22Rv1 (cell line): ENCODE results near the gene CD8A.

Source experiments
- H3K27ac ChIP-seq: fragments of 450-650 bp; 2 replicates; pipeline ENCODE4 v1.5.1; 2017
- CTCF ChIP-seq: fragments of 450-650 bp; IDR thresholded peaks from 2 replicates; pipeline ENCODE4 v1.5.1; 2017; ENCODE audit warnings: mild to moderate bottlenecking
- ZFX ChIP-seq: fragments of 450-650 bp; IDR thresholded peaks from 2 replicates; pipeline ENCODE4 v1.6.1; 2017; ENCODE audit warnings: antibody characterized with exemption, borderline replicate concordance

CD8A gene

GRCh38 chr2:86826951-86827350 lies 36.2 kb upstream of the CD8A start:
- TF ChIP-seq CTCF (no peak), ZFX (no peak)

DNA sequence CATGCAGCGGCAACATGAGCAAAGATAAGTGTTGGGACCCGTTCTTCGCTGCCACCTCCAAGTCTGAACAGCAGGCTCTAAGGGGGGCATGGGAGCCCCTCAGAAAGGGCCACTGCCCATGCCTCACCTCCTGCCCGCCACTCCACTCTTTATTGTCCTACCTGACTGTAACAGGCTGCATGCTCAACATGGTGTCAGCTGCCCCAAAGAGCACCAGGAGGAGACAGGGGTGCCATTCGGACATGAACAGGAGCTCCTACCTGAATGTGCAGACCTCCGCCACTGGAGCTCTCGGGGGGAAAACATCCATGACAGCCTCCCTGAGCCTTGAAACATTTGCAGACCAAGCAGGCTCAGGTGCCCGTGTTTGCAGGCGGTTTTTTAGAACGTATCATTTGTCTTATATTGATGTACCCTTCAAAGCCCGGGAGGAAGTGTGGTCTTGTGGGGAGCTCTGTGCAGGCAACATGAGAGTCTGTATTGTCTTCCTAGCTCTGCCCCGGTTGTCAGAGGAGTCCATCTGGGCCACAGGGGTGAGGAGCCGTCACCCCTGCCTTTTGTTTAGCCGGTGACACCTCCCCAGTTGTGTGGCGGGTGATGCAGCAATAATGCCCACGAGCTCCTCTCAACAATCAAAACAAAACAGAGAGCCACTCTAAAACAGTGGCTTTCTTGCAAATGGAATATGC lies 35.1 kb upstream of the CD8A start:
- TF ChIP-seq ZFX (no peak), CTCF (no peak)
- no peak overlapping the region for H3K27ac ChIP-seq

More at GRCh38 chr2:86826951-86827350, 36.2 kb upstream of the CD8A start:
- no peak overlapping the region for H3K27ac ChIP-seq

GRCh38 chr2:86825036-86825692 lies 34.5 kb upstream of the CD8A start:
- TF ChIP-seq ZFX (no peak), CTCF (no peak)

GRCh38 chr2:86822668-86823345 lies 32.1 kb upstream of the CD8A start:
- no peak overlapping the region for H3K27ac ChIP-seq
- TF ChIP-seq ZFX (no peak), CTCF (no peak)

More at GRCh38 chr2:86825036-86825692, 34.5 kb upstream of the CD8A start:
- no peak overlapping the region for H3K27ac ChIP-seq

- H3K27ac ChIP-seq, result no peak overlapping the region
- TF ChIP-seq ZFX (no peak), CTCF (no peak)
Measured at GRCh38 chr2:86821842-86822241, 31.1 kb upstream of the CD8A start.

DNA sequence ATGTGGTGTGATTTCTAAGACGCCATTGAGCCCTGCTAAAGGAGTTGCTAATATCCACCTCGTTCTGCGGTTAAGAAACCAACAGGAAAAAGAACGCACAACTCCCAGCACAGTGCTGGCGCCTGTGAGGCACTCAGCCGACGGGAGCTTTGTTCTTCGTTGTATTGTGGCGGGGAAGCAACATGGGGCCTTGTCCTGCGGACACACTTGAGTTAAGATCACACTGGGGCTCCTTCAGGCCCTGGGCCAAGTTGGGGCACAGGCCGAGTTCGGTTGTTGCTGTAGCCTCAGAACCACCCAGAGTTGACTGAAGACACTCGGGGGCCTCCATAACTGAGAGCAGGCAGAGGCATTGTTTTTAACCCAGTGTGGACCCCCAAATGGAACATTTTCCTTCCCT lies 30.6 kb upstream of the CD8A start:
- H3K27ac ChIP-seq, result no peak overlapping the region

More for the DNA sequence above, 30.6 kb upstream of the CD8A start:
- TF ChIP-seq ZFX (no peak), CTCF (no peak)
